Stomach (tissue), 9 donors: Measurements from ENCODE around the gene PTPRK. TPM values are rescaled to one million over a fixed set of nuclear protein-coding genes. Genes with fewer than 3 reads are reported as not detected.
"Not testable (repeated sequence)": the region's sequence is repeated elsewhere in the genome, so short reads cannot be mapped to it uniquely, and the experiment has no call there.

ENCODE experiments used
- DNase-seq, 2 donors: peaks; one replicate each; pipeline versions ENCODE4 v3.0.0 to v3.0.0-alpha.2; 2013 to 2019
- H3K27ac ChIP-seq, 5 donors: fragments of 200-600 bp in 4 of 5; sonication (generic) in 4 of 5; one replicate each; pipeline ENCODE4 v1.5.1; 2013 to 2019; ENCODE audit warnings: mild to moderate bottlenecking in 1 of 5, moderate library complexity in 1 of 5
- H3K27me3 ChIP-seq, 3 donors: fragments of 200-600 bp; sonication (generic); one replicate each; pipeline ENCODE4 v1.5.1; 2017 to 2019; ENCODE audit warnings: mixed run types in 1 of 3
- H3K36me3 ChIP-seq, 4 donors: fragments of 200-600 bp; sonication (generic); 1 replicate in 3 of 4; 2 replicates in 1 of 4; pipeline ENCODE4 v1.5.1; 2016 to 2019
- H3K4me1 ChIP-seq, 4 donors: fragments of 200-600 bp; sonication (generic); one replicate each; pipeline ENCODE4 v1.5.1; 2016 to 2019
- H3K4me3 ChIP-seq, 4 donors: fragments of 200-600 bp; sonication (generic) in 3 of 4; one replicate each; pipeline ENCODE4 v1.5.1; 2016 to 2019; ENCODE audit warnings: mild to moderate bottlenecking in 1 of 4
- H3K9me3 ChIP-seq, 4 donors: fragments of 200-600 bp; sonication (generic); one replicate each; pipeline ENCODE4 v1.5.1; 2016 to 2019
- EP300 ChIP-seq: sonication (generic); formaldehyde crosslinking; IDR thresholded peaks from one replicate; pipeline ENCODE4 v1.6.1; 2017; ENCODE audit warnings: antibody characterized with exemption
- POLR2A ChIP-seq, 4 donors: fragments of 450-650 bp; IDR thresholded peaks; one replicate each; pipeline ENCODE4 v1.6.1; 2016; ENCODE audit warnings: antibody characterized with exemption in 4 of 4, control low read depth in 2 of 4, mild to moderate bottlenecking in 1 of 4, moderate library complexity in 1 of 4
- POLR2AphosphoS5 ChIP-seq, 3 donors: sonication (generic); formaldehyde crosslinking; IDR thresholded peaks; one replicate each; pipeline ENCODE4 v1.6.1; 2016; ENCODE audit warnings: antibody characterized with exemption in 3 of 3
- WGBS, 5 donors: extraction: QIAGEN DNeasy Blood & Tissue Kit in 3 of 5; methylation state at CpG; one replicate each; pipeline versions ENCODE4 v1.1.5 to v1.1.7; 2013 to 2018; 5-methylcytosine and 5-hydroxymethylcytosine counted together
- intact Hi-C: fragments of 100-400 bp; cut with DNase I; formaldehyde crosslinking; loops from one replicate; pipeline ENCODE4 v1.15.1; 2023; ENCODE audit warnings: low total_unique reads
- polyA plus RNA-seq, 3 donors: library from polyadenylated mRNA; stranded (reverse); fragments of 200-250 nt; gene quantifications; one replicate each; pipeline ENCODE4 v1.2.3, GENCODE V29; 2013
- total RNA-seq, 5 donors: library from RNA; depleted of rRNA; stranded (reverse); fragments of >200 nt; gene quantifications; one replicate each; pipeline versions ENCODE4 v1.1.0 to v1.2.3, GENCODE V29; 2014 to 2016
- TF ChIP-seq, protein P1 (sequence below), 7 experiments: fragments of 450-650 bp in 4 of 7; fragments of 200-600 bp in 3 of 7; sonication (generic) in 3 of 7; IDR thresholded peaks; one replicate each; pipeline ENCODE4 v1.5.1; 2016 to 2019; ENCODE audit warnings: antibody characterized with exemption in 7 of 7, control low read depth in 2 of 7, mild to moderate bottlenecking in 1 of 7
- donor health status: healthy with polysubstance abuse.
- donor health status: Bipolar disorder and iron deficiency.
- donor health status: healthy.

Gene PTPRK
- total and polyA plus RNA-seq, 8 donors: 7.0 to 644 (median 114) TPM

GRCh38 chr6:128437685-128438084 is 82.7 kb downstream of the PTPRK start:
- 91 to 97% (median 94%) methylated on average over 10 of the region's 10 CpGs for WGBS, 5 donors
- TF ChIP-seq EP300 (no peak), POLR2AphosphoS5 (IDR thresholded peaks at IDR 0.05) (no peak), POLR2A (IDR thresholded peaks at IDR 0.05) (no peak)
- TF ChIP-seq, protein P1, sequence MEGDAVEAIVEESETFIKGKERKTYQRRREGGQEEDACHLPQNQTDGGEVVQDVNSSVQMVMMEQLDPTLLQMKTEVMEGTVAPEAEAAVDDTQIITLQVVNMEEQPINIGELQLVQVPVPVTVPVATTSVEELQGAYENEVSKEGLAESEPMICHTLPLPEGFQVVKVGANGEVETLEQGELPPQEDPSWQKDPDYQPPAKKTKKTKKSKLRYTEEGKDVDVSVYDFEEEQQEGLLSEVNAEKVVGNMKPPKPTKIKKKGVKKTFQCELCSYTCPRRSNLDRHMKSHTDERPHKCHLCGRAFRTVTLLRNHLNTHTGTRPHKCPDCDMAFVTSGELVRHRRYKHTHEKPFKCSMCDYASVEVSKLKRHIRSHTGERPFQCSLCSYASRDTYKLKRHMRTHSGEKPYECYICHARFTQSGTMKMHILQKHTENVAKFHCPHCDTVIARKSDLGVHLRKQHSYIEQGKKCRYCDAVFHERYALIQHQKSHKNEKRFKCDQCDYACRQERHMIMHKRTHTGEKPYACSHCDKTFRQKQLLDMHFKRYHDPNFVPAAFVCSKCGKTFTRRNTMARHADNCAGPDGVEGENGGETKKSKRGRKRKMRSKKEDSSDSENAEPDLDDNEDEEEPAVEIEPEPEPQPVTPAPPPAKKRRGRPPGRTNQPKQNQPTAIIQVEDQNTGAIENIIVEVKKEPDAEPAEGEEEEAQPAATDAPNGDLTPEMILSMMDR (IDR thresholded peaks at IDR 0.05): no peak

GRCh38 chr6:128434752-128435151 is 85.6 kb downstream of the PTPRK start:
- H3K4me1 ChIP-seq: peaks cover 0 to 32% (median 14%) of the 10 kb centered on the region in 4 donors
- intact Hi-C loops, DNase-seq, H3K9me3 ChIP-seq, H3K27me3 ChIP-seq, H3K4me3 ChIP-seq, H3K27ac ChIP-seq, H3K36me3 ChIP-seq: not testable (repeated sequence)
- WGBS, 5 donors: 73 to 83% (median 77%) methylated on average over 1 of the region's 1 CpG

More at GRCh38 chr6:128437685-128438084, 82.7 kb downstream of the PTPRK start:
- Histone ChIP-seq H3K36me3 (no peaks in the 10 kb centered on the region), H3K9me3 (no peaks in the 10 kb centered on the region), H3K27ac (no peak overlapping the region), H3K27me3 (no peaks in the 10 kb centered on the region), H3K4me1 (peaks cover 0 to 42% (median 20%) of the 10 kb centered on the region in 4 donors), H3K4me3 (no peak overlapping the region)
- intact Hi-C loops: no loop called here
- DNase-seq: no peak

DNA sequence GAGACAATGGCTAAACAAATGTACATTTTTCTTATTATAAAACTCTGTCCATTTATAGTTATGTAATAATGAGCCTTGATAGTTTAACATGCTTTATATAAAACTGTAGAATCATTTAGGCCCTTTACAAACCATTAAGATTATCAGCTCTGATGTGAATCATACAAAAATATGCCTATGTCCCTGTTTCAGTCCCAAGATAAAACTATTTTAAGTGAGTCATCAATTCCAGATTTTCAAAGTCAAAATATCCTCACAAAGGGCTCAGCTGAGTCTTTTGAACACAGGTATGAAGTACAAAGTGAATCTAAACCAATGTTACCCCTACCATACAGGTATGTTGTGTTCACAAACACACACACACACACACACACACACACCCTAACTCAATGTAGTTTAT is 88.0 kb downstream of the PTPRK start:
- H3K36me3 ChIP-seq: no peaks in the 10 kb centered on the region

DNA sequence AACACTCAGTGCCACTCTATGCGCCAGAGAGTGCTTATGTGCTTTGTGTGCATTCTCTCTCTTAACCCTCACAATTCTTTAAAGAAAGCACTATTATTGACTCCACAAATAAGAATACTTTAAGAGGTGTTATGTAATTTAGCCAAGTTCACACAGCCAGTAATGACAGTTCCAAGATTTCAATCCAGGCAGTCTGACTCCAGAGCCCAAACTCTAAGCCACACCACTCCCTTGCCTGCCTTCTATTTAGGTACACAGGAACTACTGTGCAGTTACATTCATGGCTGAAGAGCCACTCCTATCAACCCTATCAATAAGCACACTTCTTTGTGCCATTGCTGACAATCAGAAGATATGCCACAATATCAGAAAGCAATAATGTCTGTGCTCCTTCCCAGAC is 93.3 kb downstream of the PTPRK start:
- no peaks in the 10 kb centered on the region for H3K9me3 ChIP-seq
- no peaks in the 10 kb centered on the region for H3K27me3 ChIP-seq
- 95 to 100% (median 100%) methylated on average over 1 of the region's 1 CpG for WGBS, 5 donors
- intact Hi-C loops: no loop called here
- H3K4me1 ChIP-seq: peaks cover 0 to 23% (median 10%) of the 10 kb centered on the region in 4 donors
- TF ChIP-seq EP300 (no peak), POLR2A (IDR thresholded peaks at IDR 0.05) (no peak), POLR2AphosphoS5 (IDR thresholded peaks at IDR 0.05) (no peak)
- TF ChIP-seq, protein P1 (IDR thresholded peaks at IDR 0.05): no peak
- no peaks in the 10 kb centered on the region for H3K36me3 ChIP-seq
- H3K4me3 ChIP-seq: no peak overlapping the region
- DNase-seq: no peak
- no peak overlapping the region for H3K27ac ChIP-seq

More for the DNA sequence above, 88.0 kb downstream of the PTPRK start:
- H3K4me1 ChIP-seq: peaks cover 0 to 25% (median 6%) of the 10 kb centered on the region in 4 donors
- no peak overlapping the region for H3K27ac ChIP-seq
- no peaks in the 10 kb centered on the region for H3K27me3 ChIP-seq
- TF ChIP-seq EP300 (no peak), POLR2AphosphoS5 (IDR thresholded peaks at IDR 0.05) (no peak), POLR2A (IDR thresholded peaks at IDR 0.05) (no peak)
- TF ChIP-seq, protein P1 (IDR thresholded peaks at IDR 0.05): no peak
- H3K9me3 ChIP-seq: no peaks in the 10 kb centered on the region
- no peak overlapping the region for H3K4me3 ChIP-seq
- intact Hi-C loops: no loop called here
- DNase-seq: no peak

DNA sequence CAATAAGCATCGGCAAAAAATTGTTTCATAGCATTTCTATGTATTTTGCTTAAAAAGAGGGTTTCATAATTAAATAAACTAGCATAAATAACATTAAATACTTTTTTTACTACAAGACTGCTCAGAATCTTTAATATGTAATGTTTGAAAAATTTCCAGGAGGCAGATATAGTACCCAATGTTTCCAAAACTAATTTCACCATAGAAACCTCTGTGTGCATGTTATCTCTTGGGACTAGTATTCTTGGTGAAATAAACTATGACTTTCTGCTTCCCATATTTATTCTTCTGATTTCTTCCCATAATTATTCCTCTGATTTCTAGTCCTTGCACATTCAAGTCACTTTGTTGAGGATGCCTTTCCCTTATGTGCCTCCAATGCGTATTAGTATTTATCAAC is 94.5 kb downstream of the PTPRK start:
- no peaks in the 10 kb centered on the region for H3K27me3 ChIP-seq
- H3K4me1 ChIP-seq: peaks cover 0 to 25% (median 12%) of the 10 kb centered on the region in 4 donors
- H3K4me3 ChIP-seq: no peak overlapping the region
- TF ChIP-seq EP300: no peak
- no peak for TF ChIP-seq POLR2A (IDR thresholded peaks at IDR 0.05)
- no peak for TF ChIP-seq POLR2AphosphoS5 (IDR thresholded peaks at IDR 0.05)
- TF ChIP-seq, protein P1 (IDR thresholded peaks at IDR 0.05): no peak
- 91 to 94% (median 93%) methylated on average over 2 of the region's 2 CpGs for WGBS, 5 donors
- no peak for DNase-seq
- H3K9me3 ChIP-seq: no peaks in the 10 kb centered on the region
- no peak overlapping the region for H3K27ac ChIP-seq
- H3K36me3 ChIP-seq: no peaks in the 10 kb centered on the region
- intact Hi-C loops: no loop called here
